Left cardiac atrium (tissue), 4 donors: ENCODE data around the gene DLL4. TPM values are rescaled to one million over a fixed set of nuclear protein-coding genes. Genes with fewer than 3 reads are reported as not detected.

Experiments
- ATAC-seq, 2 donors: fragments of 200-7000 bp; cut with Tn5 transposase; one replicate each; pipeline ENCODE4 v1.9.1; 2020; ENCODE audit warnings: mild to moderate bottlenecking in 2 of 2, moderate library complexity in 2 of 2
- DNase-seq: peaks from one replicate; pipeline ENCODE4 v3.0.0-alpha.2; 2020
- intact Hi-C, 2 donors: fragments of 100-400 bp; cut with DNase I; formaldehyde crosslinking; loops; one replicate each; pipeline versions ENCODE4 v1.14.1 to v1.15.1; 2022 to 2023
- total RNA-seq, 2 donors: library from RNA; stranded (reverse); fragmentation: NEBNext Ultra II Directional; extraction: Animal tissue kit (Norgen Biotek cat#: 25700); gene quantifications; one replicate each; pipeline ENCODE4 v1.2.1, GENCODE V29; 2021
- donor health status: DM: no; HTN: yes; CAD: no.
- donor health status: DM: no; HTN: yes; CAD: no; lungs with severe emphysema.
- donor health status: DM: yes; HTN: yes; CAD: no.
- donor health status: Dilated cardiomyopathy.

The DLL4 gene
- total RNA-seq, 2 donors from 2014 or later = 8.5 to 9.2 TPM

GRCh38 chr15:40936709-40937666 lies 7.8 kb downstream of the DLL4 start:
- peak in 1 of 2 donors; percentile 26 for ATAC-seq
- intact Hi-C loops = no loop called here
- DNase-seq = no peak

GRCh38 chr15:40937762-40938535 lies 8.8 kb downstream of the DLL4 start:
- ATAC-seq (peak; percentile 49 to 53), DNase-seq (no peak)
- intact Hi-C loops = no loop called here

GRCh38 chr15:40938536-40938870 lies 9.4 kb downstream of the DLL4 start:
- intact Hi-C loops = no loop called here
- no peak for DNase-seq
- ATAC-seq = no peak

- DNase-seq (peak; percentile 55), ATAC-seq (peak in 1 of 2 donors; percentile 2)
- intact Hi-C loops = loop anchor here (5.0 to 10.0 kb wide), 3 partner anchors 33 to 82 kb away; no protein-coding TSS in a partner anchor
Observed at GRCh38 chr15:40940296-40940801, 11.2 kb downstream of the DLL4 start.

GRCh38 chr15:40941068-40941527 lies 12.0 kb downstream of the DLL4 start:
- ATAC-seq = no peak

GRCh38 chr15:40941528-40942336 lies 12.6 kb downstream of the DLL4 start:
- peak; percentile 84 to 85 for ATAC-seq
- peak; percentile 85 for DNase-seq
- intact Hi-C loops = loop anchor here (5.0 to 10.0 kb wide), 3 partner anchors 34 to 81 kb away; no protein-coding TSS in a partner anchor

More at GRCh38 chr15:40941068-40941527, 12.0 kb downstream of the DLL4 start:
- intact Hi-C loops = loop anchor here (5.0 to 10.0 kb wide), 3 partner anchors 34 to 81 kb away; no protein-coding TSS in a partner anchor
- no peak for DNase-seq

GRCh38 chr15:40942337-40942854 lies 13.3 kb downstream of the DLL4 start:
- intact Hi-C loops = loop anchor here (5.0 to 10.0 kb wide), 3 partner anchors 35 to 80 kb away; no protein-coding TSS in a partner anchor
- ATAC-seq (peak; percentile 1 to 3), DNase-seq (no peak)

- no peak for DNase-seq
- no peak for ATAC-seq
- intact Hi-C loops = loop anchor here (5.0 to 10.0 kb wide), 3 partner anchors 36 to 79 kb away; no protein-coding TSS in a partner anchor
Observed at GRCh38 chr15:40942878-40943277, 13.7 kb downstream of the DLL4 start.

GRCh38 chr15:40943764-40944365 lies 14.7 kb downstream of the DLL4 start:
- intact Hi-C loops = loop anchor here (5.0 to 10.0 kb wide), 3 partner anchors 37 to 78 kb away; no protein-coding TSS in a partner anchor
- ATAC-seq (no peak), DNase-seq (no peak)

- intact Hi-C loops = loop anchor here (5.0 to 10.0 kb wide), 3 partner anchors 37 to 78 kb away; no protein-coding TSS in a partner anchor
- ATAC-seq = no peak
- DNase-seq = no peak
Observed at GRCh38 chr15:40944510-40945296, 15.6 kb downstream of the DLL4 start.

- ATAC-seq = no peak
- intact Hi-C loops = loop anchor here in 1 of 2 donors (10.0 kb wide), 1 partner anchor 66 kb away; no protein-coding TSS in a partner anchor
- DNase-seq = no peak
Observed at GRCh38 chr15:40948706-40949473, 19.8 kb downstream of the DLL4 start.

- intact Hi-C loops = loop anchor here in 1 of 2 donors (10.0 kb wide), 1 partner anchor 65 kb away; no protein-coding TSS in a partner anchor
- no peak for DNase-seq
- peak in 1 of 2 donors; percentile 52 for ATAC-seq
Observed at GRCh38 chr15:40949756-40950207, 20.6 kb downstream of the DLL4 start.

- ATAC-seq (no peak), DNase-seq (no peak)
- intact Hi-C loops = no loop called here
Observed at GRCh38 chr15:40951764-40952163, 22.6 kb downstream of the DLL4 start.

GRCh38 chr15:40952301-40952900 lies 23.3 kb downstream of the DLL4 start:
- ATAC-seq (no peak), DNase-seq (no peak)
- intact Hi-C loops = no loop called here

GRCh38 chr15:40952901-40953712 lies 24.0 kb downstream of the DLL4 start, which contains the start of gene CHAC1:
TSS of gene CHAC1 (plus strand) at chr15:40953471. CDS start at chr15:40953584, 113 bp downstream.
- intact Hi-C loops = no loop called here
- ATAC-seq (peak; percentile 80 to 92), DNase-seq (peak; percentile 95)
